ENCODE data around the gene KAT6B.

The KAT6B gene

GRCh38 chr10:74925291-74925690, 98.9 kb downstream of the KAT6B start:
- in situ Hi-C loops (cut with HindIII; ENCODE audit: low sequenced_read_pairs), result no loop called here
- H3K4me3 ChIP-seq (ENCODE audit: low read depth, low read length), result no peak overlapping the region
- DNase-seq (ENCODE audit: low read depth), result no peak
- no peak for TF ChIP-seq CTCF (IDR thresholded peaks at IDR 0.05; ENCODE audit: low read depth, low read length, missing control alignments)

GRCh38 chr10:74925708-74926107, 99.3 kb downstream of the KAT6B start:
- DNase-seq (ENCODE audit: low read depth), result no peak
- TF ChIP-seq CTCF (IDR thresholded peaks at IDR 0.05; ENCODE audit: low read depth, low read length, missing control alignments), result no peak
- in situ Hi-C loops (cut with HindIII; ENCODE audit: low sequenced_read_pairs), result no loop called here
- no peak overlapping the region for H3K4me3 ChIP-seq (ENCODE audit: low read depth, low read length)

GRCh38 chr10:74926791-74927585, 100.6 kb downstream of the KAT6B start:
- in situ Hi-C loops (cut with HindIII; ENCODE audit: low sequenced_read_pairs), result no loop called here
- H3K4me3 ChIP-seq (ENCODE audit: low read depth, low read length), result no peak overlapping the region
- no peak for DNase-seq (ENCODE audit: low read depth)
- TF ChIP-seq CTCF (IDR thresholded peaks at IDR 0.05; ENCODE audit: low read depth, low read length, missing control alignments), result no peak

- no peak for TF ChIP-seq CTCF (IDR thresholded peaks at IDR 0.05; ENCODE audit: low read depth, low read length, missing control alignments)
- in situ Hi-C loops (cut with HindIII; ENCODE audit: low sequenced_read_pairs), result no loop called here
- no peak for DNase-seq (ENCODE audit: low read depth)
- H3K4me3 ChIP-seq (ENCODE audit: low read depth, low read length), result no peak overlapping the region
These were observed 101.3 kb downstream of the KAT6B start for GRCh38 chr10:74927701-74928100.

- in situ Hi-C loops (cut with HindIII; ENCODE audit: low sequenced_read_pairs), result no loop called here
- H3K4me3 ChIP-seq (ENCODE audit: low read depth, low read length), result no peak overlapping the region
- TF ChIP-seq CTCF (IDR thresholded peaks at IDR 0.05; ENCODE audit: low read depth, low read length, missing control alignments), result no peak
These were observed 102.4 kb downstream of the KAT6B start for GRCh38 chr10:74928742-74929191.

GRCh38 chr10:74929197-74929596, 102.8 kb downstream of the KAT6B start:
- DNase-seq (ENCODE audit: low read depth), result no peak
- TF ChIP-seq CTCF (IDR thresholded peaks at IDR 0.05; ENCODE audit: low read depth, low read length, missing control alignments), result no peak
- in situ Hi-C loops (cut with HindIII; ENCODE audit: low sequenced_read_pairs), result no loop called here
- H3K4me3 ChIP-seq (ENCODE audit: low read depth, low read length), result no peak overlapping the region

More at GRCh38 chr10:74928742-74929191, 102.4 kb downstream of the KAT6B start:
- DNase-seq (ENCODE audit: low read depth), result no peak

Data from astrocyte of the cerebellum (primary cell).